ENCODE results near the gene ZNF106. TPM values are rescaled to one million over a fixed set of nuclear protein-coding genes. Genes with fewer than 3 reads are reported as not detected.

The ZNF106 gene
- total RNA-seq (10 to 100 TPM; 51.4 to 77.7 (median 60.7) TPM), polyA plus RNA-seq (10 to 100 TPM in 1 of 3 donors, 1 to 10 TPM in 2; 5.8 to 43.1 (median 9.5) TPM)
- long read RNA-seq, donor 1, partial matches to known transcripts = 5 of 5 reads
- long read RNA-seq, donor 1, other reads (novel, unspliced or antisense) = 0 of 5 reads
- long read RNA-seq, donor 2 = 0 reads
- long read RNA-seq, donor 3, full-length matches to known transcripts = 1 of 1 reads
- long read RNA-seq, donor 3, partial matches to known transcripts = 0 of 1 reads
- long read RNA-seq, donor 3, other reads (novel, unspliced or antisense) = 0 of 1 reads
- long read RNA-seq, donor 4, full-length matches to known transcripts = 1 of 36 reads
- long read RNA-seq, donor 4, partial matches to known transcripts = 27 of 36 reads
- long read RNA-seq, donor 4, other reads (novel, unspliced or antisense) = 8 of 36 reads
- long read RNA-seq, donor 5, partial matches to known transcripts = 6 of 16 reads
- long read RNA-seq, donor 5, other reads (novel, unspliced or antisense) = 10 of 16 reads
- long read RNA-seq, donor 6, partial matches to known transcripts = 34 of 40 reads
- long read RNA-seq, donor 6, other reads (novel, unspliced or antisense) = 6 of 40 reads
- long read RNA-seq, donor 7, partial matches to known transcripts = 94 of 103 reads
- long read RNA-seq, donor 7, other reads (novel, unspliced or antisense) = 9 of 103 reads
- long read RNA-seq, donor 8, full-length matches to known transcripts = 2 of 9 reads
- long read RNA-seq, donor 8, partial matches to known transcripts = 7 of 9 reads
- long read RNA-seq, donor 8, other reads (novel, unspliced or antisense) = 0 of 9 reads
- long read RNA-seq, donor 9, full-length matches to known transcripts = 1 of 1 reads
- long read RNA-seq, donor 9, partial matches to known transcripts = 0 of 1 reads
- long read RNA-seq, donor 9, other reads (novel, unspliced or antisense) = 0 of 1 reads
- long read RNA-seq, donor 10, full-length matches to known transcripts = 1 of 1 reads
- long read RNA-seq, donor 10, partial matches to known transcripts = 0 of 1 reads
- long read RNA-seq, donor 10, other reads (novel, unspliced or antisense) = 0 of 1 reads

DNA sequence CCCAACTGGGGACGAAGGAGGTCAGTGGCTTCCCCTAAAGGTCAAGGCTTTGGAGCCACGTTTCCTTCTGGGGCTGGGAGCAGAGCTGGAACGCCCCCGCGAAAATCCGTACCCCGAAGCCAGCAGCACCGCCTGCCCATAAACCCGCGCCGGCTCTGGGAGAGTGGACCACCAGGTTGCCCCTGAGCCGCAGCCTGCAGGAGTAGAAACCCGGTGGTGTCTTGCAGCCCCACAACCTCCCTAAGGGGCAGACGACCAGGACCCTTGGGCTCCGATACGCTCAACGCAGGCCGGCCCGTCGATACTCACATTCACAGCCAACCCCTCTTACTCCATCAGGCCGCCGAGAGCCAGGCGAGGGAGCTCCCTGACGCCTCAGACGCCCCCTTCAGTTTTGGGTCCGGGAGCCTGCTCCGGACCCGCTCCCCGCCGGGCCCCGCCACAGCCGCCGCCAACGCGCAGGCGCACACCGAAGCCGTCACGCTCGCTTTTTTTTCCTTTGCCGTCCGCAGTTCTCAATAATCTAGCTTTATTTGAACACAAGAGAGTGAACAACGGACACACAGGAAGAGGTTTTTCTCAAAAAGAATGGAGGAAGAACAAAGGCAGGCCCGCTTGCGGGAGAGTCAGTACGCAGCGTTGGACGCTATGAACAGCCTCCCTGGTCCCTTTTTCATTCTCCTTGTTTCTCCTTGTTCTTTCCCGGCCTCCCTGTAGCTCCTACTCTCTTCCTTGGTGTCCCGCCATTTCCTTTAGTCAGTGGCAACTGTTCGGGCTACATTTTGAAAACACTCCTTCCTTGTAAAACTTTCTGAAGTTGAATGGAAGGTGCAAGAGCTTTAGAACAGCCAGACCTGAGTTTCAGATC lies at the start of gene ZNF106:
TSS of gene ZNF106 (minus strand) at position 471 of the 868 bp plus-strand sequence. CDS start 18,852 bp downstream, outside the sequence.
- Histone ChIP-seq H3K27me3 (no peaks in the 10 kb centered on the region), H3K4me3 (peak within 1 kb of the TSS; percentile 56 to 77 (median 72)), H3K4me1 (replicated peaks in 1 of 2) (peaks cover 23 to 31% of the 10 kb centered on the region in 2 donors), H3K36me3 (replicated peaks in 1 of 2) (no peaks in the 10 kb centered on the region), H3K27ac (peak within 1 kb of the TSS; percentile 83 to 97 (median 95)), H3K9me3 (replicated peaks in 1 of 3) (no peaks in the 10 kb centered on the region)
- TF ChIP-seq POLR2A (IDR thresholded peaks at IDR 0.05) = peak; percentile 56 to 82
- TF ChIP-seq, protein P1, sequence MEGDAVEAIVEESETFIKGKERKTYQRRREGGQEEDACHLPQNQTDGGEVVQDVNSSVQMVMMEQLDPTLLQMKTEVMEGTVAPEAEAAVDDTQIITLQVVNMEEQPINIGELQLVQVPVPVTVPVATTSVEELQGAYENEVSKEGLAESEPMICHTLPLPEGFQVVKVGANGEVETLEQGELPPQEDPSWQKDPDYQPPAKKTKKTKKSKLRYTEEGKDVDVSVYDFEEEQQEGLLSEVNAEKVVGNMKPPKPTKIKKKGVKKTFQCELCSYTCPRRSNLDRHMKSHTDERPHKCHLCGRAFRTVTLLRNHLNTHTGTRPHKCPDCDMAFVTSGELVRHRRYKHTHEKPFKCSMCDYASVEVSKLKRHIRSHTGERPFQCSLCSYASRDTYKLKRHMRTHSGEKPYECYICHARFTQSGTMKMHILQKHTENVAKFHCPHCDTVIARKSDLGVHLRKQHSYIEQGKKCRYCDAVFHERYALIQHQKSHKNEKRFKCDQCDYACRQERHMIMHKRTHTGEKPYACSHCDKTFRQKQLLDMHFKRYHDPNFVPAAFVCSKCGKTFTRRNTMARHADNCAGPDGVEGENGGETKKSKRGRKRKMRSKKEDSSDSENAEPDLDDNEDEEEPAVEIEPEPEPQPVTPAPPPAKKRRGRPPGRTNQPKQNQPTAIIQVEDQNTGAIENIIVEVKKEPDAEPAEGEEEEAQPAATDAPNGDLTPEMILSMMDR (IDR thresholded peaks at IDR 0.05) = no peak
- intact Hi-C loops (cut with DNase I) = loop anchor here in 1 of 2 donors (10.0 kb wide), 1 partner anchor 64 kb away; no protein-coding TSS in a partner anchor
- WGBS, 4 donors = 0 to 1% (median 1%) methylated on average over 44 to 51 of the region's 51 CpGs
- DNase-seq = peak; percentile 81 to 91 (median 87)

GRCh38 chr15:42533246-42533645 lies 42.3 kb upstream of the ZNF106 start:
- no peaks in the 10 kb centered on the region for H3K4me1 ChIP-seq (replicated peaks in 1 of 2)
- no peak overlapping the region for H3K4me3 ChIP-seq
- H3K36me3 ChIP-seq (replicated peaks in 1 of 2) = peaks cover 0 to 36% of the 10 kb centered on the region in 2 donors
- intact Hi-C loops (cut with DNase I) = no loop called here
- no peak for DNase-seq
- no peaks in the 10 kb centered on the region for H3K27me3 ChIP-seq
- TF ChIP-seq, protein P1 (IDR thresholded peaks at IDR 0.05) = no peak
- no peak for TF ChIP-seq POLR2A (IDR thresholded peaks at IDR 0.05)
- no peaks in the 10 kb centered on the region for H3K9me3 ChIP-seq (replicated peaks in 1 of 3)
- H3K27ac ChIP-seq = no peak overlapping the region
- 93 to 97% (median 95%) methylated on average over 1 of the region's 1 CpG for WGBS, 4 donors

DNA sequence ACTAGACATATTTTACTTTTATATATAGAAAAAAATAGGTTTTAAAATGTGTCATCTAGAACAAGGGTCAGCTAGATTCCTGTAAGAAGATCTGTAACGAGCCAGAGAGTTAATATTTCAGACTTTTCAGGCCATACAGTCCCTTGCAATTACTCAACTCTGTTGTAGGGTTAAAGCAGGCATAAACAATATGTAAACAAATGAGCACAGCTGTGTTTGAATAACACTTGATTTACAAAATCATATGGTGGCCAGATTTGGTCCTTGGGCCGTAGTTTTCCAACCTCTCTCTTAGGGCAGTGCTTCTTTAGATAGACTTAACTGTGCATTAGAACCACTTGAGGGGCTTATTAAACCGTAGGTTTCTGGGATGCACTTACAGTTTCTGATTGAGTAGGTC lies 38.0 kb upstream of the ZNF106 start:
- Histone ChIP-seq H3K27ac (no peak overlapping the region), H3K9me3 (replicated peaks in 1 of 3) (no peaks in the 10 kb centered on the region), H3K4me3 (no peak overlapping the region), H3K4me1 (replicated peaks in 1 of 2) (no peaks in the 10 kb centered on the region), H3K27me3 (no peaks in the 10 kb centered on the region), H3K36me3 (replicated peaks in 1 of 2) (peaks cover 0 to 53% of the 10 kb centered on the region in 2 donors)
- WGBS, 4 donors = 89 to 98% (median 94%) methylated on average over 3 of the region's 3 CpGs
- DNase-seq = no peak
- intact Hi-C loops (cut with DNase I) = no loop called here
- TF ChIP-seq, protein P1 (IDR thresholded peaks at IDR 0.05) = no peak
- no peak for TF ChIP-seq POLR2A (IDR thresholded peaks at IDR 0.05)

Data from adrenal gland (tissue), 19 donors.